K562 (cell line): ENCODE measurements around the gene VASH2.

ENCODE experiments used
- HDAC2 ChIP-seq: fragments of 450-650 bp; IDR thresholded peaks from 2 replicates; pipeline ENCODE4 v1.6.1; 2016; ENCODE audit warnings: mild to moderate bottlenecking
- LARP7 ChIP-seq: fragments of 450-650 bp; IDR thresholded peaks from 2 replicates; pipeline ENCODE4 v1.6.1; 2016
- MAFK ChIP-seq: IDR thresholded peaks from 2 replicates; pipeline ENCODE4 v1.6.1; 2011; ENCODE audit warnings: low read length, improper control_type of control experiment

- TF ChIP-seq MAFK (no peak), LARP7 (no peak), HDAC2 (no peak)
These were observed 3.0 kb downstream of the VASH2 start for GRCh38 chr1:212953321-212953720.
